Measurements from ENCODE around the gene IDH3B.

- TF ChIP-seq EZH2 (IDR thresholded peaks at IDR 0.05; ENCODE audit: low read length, unreplicated experiment) (no peak), CTCF (conservative IDR thresholded peaks at IDR 0.05; ENCODE audit: low read depth, low read length) (no peak)
Observed at GRCh38 chr20:2694519-2694918, 30.5 kb upstream of the IDH3B start.

Data from PC-3 (cell line).